Spleen (tissue), 11 donors: ENCODE results near the gene TXNL4B. TPM values are rescaled to one million over a fixed set of nuclear protein-coding genes. Genes with fewer than 3 reads are reported as not detected.
A peak's percentile ranks its signal among the peaks of the same experiment; 100 is the strongest.

Experiments
- DNase-seq: peaks from one replicate; pipeline ENCODE4 v3.0.0-alpha.2; 2020
- H3K27ac ChIP-seq, 8 donors: fragments of 200-600 bp; sonication (generic) in 7 of 8; 1 replicate in 4 of 8; 2 replicates in 4 of 8; pipeline versions ENCODE4 v1.5.0 to v1.8.0; 2016 to 2021; ENCODE audit warnings: inconsistent platforms in 4 of 8, mild to moderate bottlenecking in 4 of 8, moderate library complexity in 1 of 8
- H3K27me3 ChIP-seq, 7 donors: fragments of 200-600 bp; sonication (generic) in 6 of 7; replicated peaks in 1 of 7; 1 replicate in 4 of 7; 2 replicates in 3 of 7; pipeline versions ENCODE4 v1.5.0 to v1.8.0; 2016 to 2021; ENCODE audit warnings: inconsistent platforms in 3 of 7, mild to moderate bottlenecking in 1 of 7
- H3K36me3 ChIP-seq, 6 donors: fragments of 200-600 bp; sonication (generic) in 5 of 6; 1 replicate in 4 of 6; 2 replicates in 2 of 6; pipeline versions ENCODE4 v1.5.0 to v1.8.0; 2016 to 2021; ENCODE audit warnings: inconsistent platforms in 2 of 6
- H3K4me1 ChIP-seq, 6 donors: fragments of 200-600 bp; sonication (generic) in 5 of 6; 1 replicate in 3 of 6; 2 replicates in 3 of 6; pipeline versions ENCODE4 v1.5.0 to v1.8.0; 2016 to 2021; ENCODE audit warnings: inconsistent platforms in 3 of 6
- H3K4me3 ChIP-seq, 8 donors: fragments of 200-600 bp; sonication (generic) in 7 of 8; 1 replicate in 4 of 8; 2 replicates in 4 of 8; pipeline versions ENCODE4 v1.5.0 to v1.8.0; 2016 to 2021; ENCODE audit warnings: inconsistent platforms in 4 of 8, mild to moderate bottlenecking in 4 of 8, moderate library complexity in 2 of 8
- H3K9me3 ChIP-seq, 8 donors: fragments of 200-600 bp; sonication (generic) in 7 of 8; 1 replicate in 4 of 8; 2 replicates in 4 of 8; pipeline versions ENCODE4 v1.5.0 to v1.8.0; 2016 to 2021; ENCODE audit warnings: inconsistent platforms in 4 of 8
- POLR2A ChIP-seq, 3 donors: fragments of 450-650 bp; IDR thresholded peaks; one replicate each; pipeline ENCODE4 v1.5.1; 2017; ENCODE audit warnings: antibody characterized with exemption in 3 of 3, mild to moderate bottlenecking in 1 of 3
- POLR2AphosphoS5 ChIP-seq, 3 donors: sonication (generic); formaldehyde crosslinking; IDR thresholded peaks; one replicate each; pipeline ENCODE4 v1.5.1; 2017; ENCODE audit warnings: antibody characterized with exemption in 3 of 3
- WGBS, 5 donors: extraction: QIAGEN DNeasy Blood & Tissue Kit in 3 of 5; methylation state at CpG; one replicate each; pipeline versions ENCODE4 v1.1.5 to v1.1.7; 2013 to 2018; 5-methylcytosine and 5-hydroxymethylcytosine counted together
- intact Hi-C: fragments of 100-400 bp; cut with DNase I; formaldehyde crosslinking; loops from one replicate; pipeline ENCODE4 v1.15.0; 2023; ENCODE audit warnings: low total_unique reads
- polyA plus RNA-seq, 3 donors: library from polyadenylated mRNA; stranded (reverse); fragments of 200-250 nt; gene quantifications; one replicate each; pipeline ENCODE4 v1.2.1, GENCODE V29; 2013
- total RNA-seq, 7 donors: library from RNA; depleted of rRNA in 3 of 7; stranded (reverse); fragments of >200 nt in 3 of 7; fragmentation: NEBNext Ultra II Directional in 4 of 7; extraction: Animal tissue kit (Norgen Biotek cat#: 25700) in 4 of 7; gene quantifications; one replicate each; pipeline versions ENCODE4 v1.1.0 to v1.2.1, GENCODE V29; 2016 to 2021
- TF ChIP-seq, protein P1 (sequence below), 11 experiments: fragments of 200-600 bp in 7 of 11; fragments of 450-650 bp in 4 of 11; sonication (generic) in 4 of 11; IDR thresholded peaks in 8 of 11; conservative IDR thresholded peaks in 3 of 11; 1 replicate in 7 of 11; 2 replicates in 4 of 11; pipeline versions ENCODE4 v1.4.0 to v1.8.0; 2016 to 2021; ENCODE audit warnings: antibody characterized with exemption in 11 of 11, inconsistent platforms in 4 of 11, mild to moderate bottlenecking in 1 of 11
- donor health status: healthy with polysubstance abuse.
- donor health status: DM: no; HTN: no; CAD: no; lungs with moderate emphysema.
- donor health status: DM: no; HTN: no; CAD: no.
- donor health status: Bipolar disorder and iron deficiency.
- donor health status: healthy.
- donor health status: DM: no; HTN: no; CAD: no.
- donor health status: DM: yes; HTN: yes; CAD: no.

Gene TXNL4B
- total and polyA plus RNA-seq, 10 donors, result 5.7 to 21.3 (median 13.7) TPM

DNA sequence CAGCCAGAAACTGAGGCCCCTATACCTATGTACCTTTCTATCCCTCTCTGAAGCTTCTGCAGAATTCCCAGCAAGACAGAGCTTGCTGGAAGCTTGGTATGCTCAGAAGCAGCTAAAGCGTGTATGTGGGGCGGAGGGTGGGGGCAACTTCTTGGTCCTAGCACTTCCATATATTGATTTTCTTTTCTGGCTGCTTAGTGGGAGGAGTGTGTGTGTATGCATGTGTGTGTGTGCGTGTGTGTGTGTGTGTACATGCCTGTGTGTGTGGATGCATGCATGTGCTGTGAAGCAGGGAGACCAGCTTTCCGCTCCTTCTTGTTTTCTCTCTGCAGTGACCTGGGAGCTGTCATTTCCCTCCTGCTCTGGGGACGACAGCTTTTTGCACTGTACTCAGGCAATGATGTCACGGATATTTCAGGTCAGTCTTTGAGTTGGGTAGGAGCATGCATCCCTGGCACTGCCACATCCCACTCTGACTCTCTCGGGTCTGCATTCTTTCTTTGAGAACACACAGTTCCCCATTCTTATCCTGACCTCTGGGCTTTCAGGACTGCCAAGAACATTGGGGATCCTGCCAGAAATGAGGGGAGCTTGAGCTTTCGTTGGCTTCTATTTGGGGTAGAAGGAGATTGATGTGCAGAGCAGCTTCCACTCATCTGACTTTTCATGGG is 19.7 kb downstream of the TXNL4B start:
- Histone ChIP-seq H3K27ac (no peak overlapping the region), H3K9me3 (no peaks in the 10 kb centered on the region), H3K36me3 (peaks cover 0 to 40% (median 5%) of the 10 kb centered on the region in 6 donors), H3K4me1 (peaks cover 0 to 6% (median 0%) of the 10 kb centered on the region in 6 donors), H3K27me3 (no peaks in the 10 kb centered on the region), H3K4me3 (no peak overlapping the region)
- DNase-seq, result no peak
- TF ChIP-seq POLR2A (IDR thresholded peaks at IDR 0.05) (no peak), POLR2AphosphoS5 (IDR thresholded peaks at IDR 0.05) (no peak)
- TF ChIP-seq, protein P1, sequence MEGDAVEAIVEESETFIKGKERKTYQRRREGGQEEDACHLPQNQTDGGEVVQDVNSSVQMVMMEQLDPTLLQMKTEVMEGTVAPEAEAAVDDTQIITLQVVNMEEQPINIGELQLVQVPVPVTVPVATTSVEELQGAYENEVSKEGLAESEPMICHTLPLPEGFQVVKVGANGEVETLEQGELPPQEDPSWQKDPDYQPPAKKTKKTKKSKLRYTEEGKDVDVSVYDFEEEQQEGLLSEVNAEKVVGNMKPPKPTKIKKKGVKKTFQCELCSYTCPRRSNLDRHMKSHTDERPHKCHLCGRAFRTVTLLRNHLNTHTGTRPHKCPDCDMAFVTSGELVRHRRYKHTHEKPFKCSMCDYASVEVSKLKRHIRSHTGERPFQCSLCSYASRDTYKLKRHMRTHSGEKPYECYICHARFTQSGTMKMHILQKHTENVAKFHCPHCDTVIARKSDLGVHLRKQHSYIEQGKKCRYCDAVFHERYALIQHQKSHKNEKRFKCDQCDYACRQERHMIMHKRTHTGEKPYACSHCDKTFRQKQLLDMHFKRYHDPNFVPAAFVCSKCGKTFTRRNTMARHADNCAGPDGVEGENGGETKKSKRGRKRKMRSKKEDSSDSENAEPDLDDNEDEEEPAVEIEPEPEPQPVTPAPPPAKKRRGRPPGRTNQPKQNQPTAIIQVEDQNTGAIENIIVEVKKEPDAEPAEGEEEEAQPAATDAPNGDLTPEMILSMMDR (IDR thresholded peaks at IDR 0.05 in 8 of 11, conservative IDR thresholded peaks at IDR 0.05 in 3 of 11), result no peak
- intact Hi-C loops, result no loop called here
- WGBS, 5 donors, result 78 to 92% (median 87%) methylated on average over 8 of the region's 8 CpGs

DNA sequence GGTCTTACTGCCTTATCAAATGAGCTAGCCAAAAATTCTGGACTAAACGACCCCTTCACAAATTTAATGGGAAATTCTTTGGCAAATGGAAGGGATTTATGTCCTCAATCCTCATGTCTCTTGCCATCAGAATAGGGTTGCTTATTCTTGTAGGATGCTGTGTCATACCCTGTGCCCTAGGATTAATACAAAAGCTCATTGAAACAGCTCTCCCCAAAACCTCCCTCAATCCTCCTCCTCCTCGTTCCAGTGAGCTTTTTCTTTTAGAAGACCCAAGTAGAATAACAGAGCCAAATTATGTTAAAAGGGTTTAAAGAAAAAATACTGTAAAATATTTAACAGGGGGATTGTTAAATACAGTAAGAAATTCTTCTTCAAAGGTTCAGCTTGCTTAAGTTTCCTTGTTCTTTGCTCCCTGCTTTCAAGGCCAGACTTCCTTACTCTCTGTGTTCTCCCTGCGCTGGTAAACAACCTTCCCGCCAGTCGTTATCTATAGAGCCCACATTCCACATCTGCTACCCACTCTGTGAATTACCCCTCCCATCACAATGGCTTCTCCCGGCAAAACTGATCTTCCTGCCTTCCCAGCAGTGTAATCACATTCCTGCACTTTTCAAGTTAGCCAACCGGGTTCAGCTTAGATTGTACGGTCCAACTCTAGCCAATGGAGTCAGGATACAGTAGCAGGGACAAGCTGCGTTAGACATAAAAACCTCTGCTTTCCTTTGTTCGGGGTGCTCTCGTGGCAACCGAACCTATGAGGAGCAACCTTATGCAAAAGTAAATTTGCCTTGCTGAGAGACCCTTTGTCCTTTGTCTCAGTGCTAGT is 20.7 kb downstream of the TXNL4B start:
- 66 to 82% (median 76%) methylated on average over 12 of the region's 12 CpGs for WGBS, 5 donors
- DNase-seq, result no peak

DNA sequence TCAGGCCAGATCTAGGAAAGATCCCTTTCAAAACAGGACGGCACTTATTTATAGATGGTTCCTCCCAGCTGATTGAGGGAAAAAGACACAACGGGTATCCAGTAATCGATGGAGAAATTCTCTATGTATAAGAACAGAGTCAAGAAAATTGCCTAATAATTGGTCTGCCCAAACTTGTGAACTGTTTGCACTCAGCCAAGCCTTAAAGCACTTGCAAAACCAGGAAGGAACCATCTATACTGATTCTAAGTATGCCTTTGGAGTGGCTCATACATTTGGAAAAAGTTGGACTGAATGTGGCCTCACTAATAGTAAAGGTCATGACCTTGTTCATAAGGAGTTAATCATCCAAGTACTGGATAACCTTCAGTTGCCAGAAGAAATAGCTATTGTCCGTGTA is 24.5 kb downstream of the TXNL4B start:
- TF ChIP-seq POLR2A (IDR thresholded peaks at IDR 0.05), result no peak
- TF ChIP-seq POLR2AphosphoS5 (IDR thresholded peaks at IDR 0.05), result no peak
- TF ChIP-seq, protein P1 (IDR thresholded peaks at IDR 0.05 in 8 of 11, conservative IDR thresholded peaks at IDR 0.05 in 3 of 11), result no peak
- Histone ChIP-seq H3K9me3 (no peaks in the 10 kb centered on the region), H3K4me1 (peaks cover 0 to 14% (median 0%) of the 10 kb centered on the region in 6 donors), H3K27ac (no peak overlapping the region), H3K4me3 (no peak overlapping the region), H3K36me3 (peaks cover 0 to 20% (median 0%) of the 10 kb centered on the region in 6 donors), H3K27me3 (no peaks in the 10 kb centered on the region)
- intact Hi-C loops, result no loop called here
- DNase-seq, result no peak
- WGBS, 5 donors, result 49 to 74% (median 67%) methylated on average over 4 of the region's 4 CpGs

More for the DNA sequence above, 20.7 kb downstream of the TXNL4B start:
- intact Hi-C loops, result no loop called here
- TF ChIP-seq, protein P1 (IDR thresholded peaks at IDR 0.05 in 8 of 11, conservative IDR thresholded peaks at IDR 0.05 in 3 of 11), result no peak
- no peak for TF ChIP-seq POLR2AphosphoS5 (IDR thresholded peaks at IDR 0.05)
- TF ChIP-seq POLR2A (IDR thresholded peaks at IDR 0.05), result no peak
- H3K4me1 ChIP-seq, result peaks cover 0 to 9% (median 0%) of the 10 kb centered on the region in 6 donors
- H3K27ac ChIP-seq, result no peak overlapping the region
- H3K9me3 ChIP-seq, result no peaks in the 10 kb centered on the region
- no peak overlapping the region for H3K4me3 ChIP-seq
- peaks cover 0 to 31% (median under 1%) of the 10 kb centered on the region in 6 donors for H3K36me3 ChIP-seq
- no peaks in the 10 kb centered on the region for H3K27me3 ChIP-seq

DNA sequence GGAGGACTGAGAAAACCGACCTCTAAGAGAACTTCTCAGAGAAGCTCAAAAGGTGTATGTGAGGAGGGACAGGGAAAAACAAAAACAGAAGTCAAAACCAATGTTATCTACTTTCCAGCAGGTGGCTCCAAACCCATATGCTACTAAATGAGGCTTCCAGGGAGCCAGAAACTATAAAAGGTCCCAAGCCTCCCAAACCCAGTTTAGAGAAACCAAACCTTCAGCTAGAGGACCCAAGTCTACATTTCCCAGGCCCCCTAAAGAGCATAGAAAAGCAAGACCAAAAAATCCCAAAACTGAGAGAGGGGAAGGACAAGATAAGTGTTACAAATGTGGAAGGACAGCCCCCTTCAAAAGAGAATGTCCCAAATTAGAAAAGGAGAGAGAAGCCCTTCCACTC is 26.7 kb downstream of the TXNL4B start:
- Histone ChIP-seq H3K4me1 (peaks cover 0 to 14% (median 0%) of the 10 kb centered on the region in 6 donors), H3K36me3 (peaks cover 0 to 18% (median 0%) of the 10 kb centered on the region in 6 donors), H3K9me3 (no peaks in the 10 kb centered on the region), H3K4me3 (no peak overlapping the region), H3K27me3 (no peaks in the 10 kb centered on the region), H3K27ac (no peak overlapping the region)
- intact Hi-C loops, result no loop called here
- TF ChIP-seq POLR2AphosphoS5 (IDR thresholded peaks at IDR 0.05), result no peak
- TF ChIP-seq, protein P1 (IDR thresholded peaks at IDR 0.05 in 8 of 11, conservative IDR thresholded peaks at IDR 0.05 in 3 of 11), result peak in 8 of 11 experiments; percentile 18 to 62 (median 42)
- 3 to 17% (median 9%) methylated on average over 1 of the region's 1 CpG for WGBS, 5 donors
- DNase-seq, result no peak
